ENCODE data around the gene ANKMY1. TPM values are rescaled to one million over a fixed set of nuclear protein-coding genes. Genes with fewer than 3 reads are reported as not detected.

Gene ANKMY1
- total and polyA plus RNA-seq, 2 of the 13 experiments (the other 11 are each of a cell fraction or from before 2014, with no cell fraction given) = 11.7 to 18.8 TPM

DNA sequence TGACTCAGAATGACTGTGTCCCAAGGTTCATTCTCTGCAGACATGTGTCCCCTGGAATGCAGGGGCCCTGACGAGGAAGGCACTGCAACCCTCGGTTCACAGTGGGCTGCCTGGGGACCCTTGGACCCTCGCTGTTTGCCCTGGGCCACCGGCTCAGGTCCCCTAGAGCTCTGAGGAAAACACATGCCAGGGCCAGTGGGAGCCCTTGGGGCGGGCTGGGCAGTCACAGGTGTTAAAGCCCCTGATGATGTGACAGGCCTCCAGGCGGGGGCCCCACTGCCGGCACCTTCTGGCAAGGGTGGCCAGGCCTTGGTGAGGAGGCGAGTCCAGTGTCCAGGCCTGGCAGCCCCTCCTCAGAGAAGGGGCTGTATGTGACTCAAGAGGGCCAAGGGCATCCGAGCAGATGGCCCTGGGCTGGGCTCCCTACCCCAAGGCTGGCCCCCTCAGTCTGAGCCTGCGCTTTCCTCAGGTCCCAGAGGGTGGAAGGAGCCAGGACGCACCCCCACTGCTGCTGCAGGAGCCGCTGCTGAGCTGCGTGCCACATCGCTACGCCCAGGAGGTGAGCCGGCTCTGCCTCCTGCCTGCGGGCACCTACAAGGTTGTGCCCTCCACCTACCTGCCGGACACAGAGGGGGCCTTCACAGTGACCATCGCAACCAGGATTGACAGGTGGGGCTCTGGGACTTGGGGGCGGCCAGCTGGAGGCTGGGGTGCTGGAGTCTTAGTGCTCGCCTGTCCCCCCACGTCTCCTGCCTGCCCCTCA, 39.8 kb upstream of the ANKMY1 start (continued):
- TF ChIP-seq ZNF124 (CRISPR knock-in tag; IDR thresholded peaks at IDR 0.05) = peak; percentile 56; the same call in 1 of the 2 replicates
- peak; percentile 26; the same call in 1 of the 2 replicates for TF ChIP-seq ZNF441 (CRISPR knock-in tag; IDR thresholded peaks at IDR 0.05; ENCODE audit: borderline replicate concordance)
- TF ChIP-seq ZNF772 (CRISPR knock-in tag; IDR thresholded peaks at IDR 0.05) = peak; percentile 56; the same call in 1 of the 2 replicates
- TF ChIP-seq YEATS4 (CRISPR knock-in tag; IDR thresholded peaks at IDR 0.05; ENCODE audit: borderline replicate concordance) = 0 out of 2 replicates have a peak, but pooled peaks have one; percentile 54
- TF ChIP-seq RBM39 (IDR thresholded peaks at IDR 0.05; ENCODE audit: low read depth, low read length, poor library complexity, severe bottlenecking) = no peak
- TF ChIP-seq FOXA1 (IDR thresholded peaks at IDR 0.05) = no peak
- no peak for TF ChIP-seq FOXA1 (CRISPR knock-in tag; IDR thresholded peaks at IDR 0.05)
- no peak for TF ChIP-seq BRCA1 (CRISPR knock-in tag; IDR thresholded peaks at IDR 0.05)
- TF ChIP-seq SP5 (CRISPR knock-in tag; IDR thresholded peaks at IDR 0.05; ENCODE audit: borderline replicate concordance, low read depth) = no peak
- TF ChIP-seq SATB2 (CRISPR knock-in tag; IDR thresholded peaks at IDR 0.05) = no peak
- peak; percentile 84; the same call in 1 of the 2 replicates for TF ChIP-seq ZNF33B (CRISPR knock-in tag; IDR thresholded peaks at IDR 0.05)
- peak; percentile 30; the same call in 1 of the 2 replicates for TF ChIP-seq FOXJ3 (CRISPR knock-in tag; IDR thresholded peaks at IDR 0.05; ENCODE audit: borderline replicate concordance)
- TF ChIP-seq, protein P1, sequence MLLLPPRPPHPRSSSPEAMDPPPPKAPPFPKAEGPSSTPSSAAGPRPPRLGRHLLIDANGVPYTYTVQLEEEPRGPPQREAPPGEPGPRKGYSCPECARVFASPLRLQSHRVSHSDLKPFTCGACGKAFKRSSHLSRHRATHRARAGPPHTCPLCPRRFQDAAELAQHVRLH (CRISPR knock-in tag; IDR thresholded peaks at IDR 0.05; ENCODE audit: borderline replicate concordance, low read depth) = peak; percentile 53; the same call in 1 of the 2 replicates
- TF ChIP-seq KDM5A (IDR thresholded peaks at IDR 0.05; ENCODE audit: borderline replicate concordance, low read length) = no peak
- no peak; the same call in 1 of the 2 replicates for TF ChIP-seq NR2F6 (IDR thresholded peaks at IDR 0.05)
- no peak for TF ChIP-seq NR2F6 (CRISPR knock-in tag; IDR thresholded peaks at IDR 0.05)
- 0 out of 2 replicates have a peak, but pooled peaks have one; percentile 48 for TF ChIP-seq ZNF274 (CRISPR knock-in tag; IDR thresholded peaks at IDR 0.05)
- peak; percentile 96 for TF ChIP-seq ZBTB7B (CRISPR knock-in tag; IDR thresholded peaks at IDR 0.05)
- TF ChIP-seq HNRNPUL1 (IDR thresholded peaks at IDR 0.05; ENCODE audit: low read depth, low read length) = no peak
- peak; percentile 58; the same call in 1 of the 2 replicates for TF ChIP-seq RFXAP (CRISPR knock-in tag; IDR thresholded peaks at IDR 0.05; ENCODE audit: borderline replicate concordance)
- TF ChIP-seq, protein P2, sequence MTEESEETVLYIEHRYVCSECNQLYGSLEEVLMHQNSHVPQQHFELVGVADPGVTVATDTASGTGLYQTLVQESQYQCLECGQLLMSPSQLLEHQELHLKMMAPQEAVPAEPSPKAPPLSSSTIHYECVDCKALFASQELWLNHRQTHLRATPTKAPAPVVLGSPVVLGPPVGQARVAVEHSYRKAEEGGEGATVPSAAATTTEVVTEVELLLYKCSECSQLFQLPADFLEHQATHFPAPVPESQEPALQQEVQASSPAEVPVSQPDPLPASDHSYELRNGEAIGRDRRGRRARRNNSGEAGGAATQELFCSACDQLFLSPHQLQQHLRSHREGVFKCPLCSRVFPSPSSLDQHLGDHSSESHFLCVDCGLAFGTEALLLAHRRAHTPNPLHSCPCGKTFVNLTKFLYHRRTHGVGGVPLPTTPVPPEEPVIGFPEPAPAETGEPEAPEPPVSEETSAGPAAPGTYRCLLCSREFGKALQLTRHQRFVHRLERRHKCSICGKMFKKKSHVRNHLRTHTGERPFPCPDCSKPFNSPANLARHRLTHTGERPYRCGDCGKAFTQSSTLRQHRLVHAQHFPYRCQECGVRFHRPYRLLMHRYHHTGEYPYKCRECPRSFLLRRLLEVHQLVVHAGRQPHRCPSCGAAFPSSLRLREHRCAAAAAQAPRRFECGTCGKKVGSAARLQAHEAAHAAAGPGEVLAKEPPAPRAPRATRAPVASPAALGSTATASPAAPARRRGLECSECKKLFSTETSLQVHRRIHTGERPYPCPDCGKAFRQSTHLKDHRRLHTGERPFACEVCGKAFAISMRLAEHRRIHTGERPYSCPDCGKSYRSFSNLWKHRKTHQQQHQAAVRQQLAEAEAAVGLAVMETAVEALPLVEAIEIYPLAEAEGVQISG (CRISPR knock-in tag; IDR thresholded peaks at IDR 0.05) = peak; percentile 58; the same call in 1 of the 2 replicates
- no peak for TF ChIP-seq KLF13 (CRISPR knock-in tag; IDR thresholded peaks at IDR 0.05)
- no peak for TF ChIP-seq MTA3 (CRISPR knock-in tag; IDR thresholded peaks at IDR 0.05)
- TF ChIP-seq HOXA7 (CRISPR knock-in tag; IDR thresholded peaks at IDR 0.05) = no peak
- peak; percentile 84 for TF ChIP-seq ASH2L (IDR thresholded peaks at IDR 0.05; ENCODE audit: insufficient read length, low read depth, low read length)
- no peak for TF ChIP-seq NFIC (IDR thresholded peaks at IDR 0.05; ENCODE audit: low read length)
- TF ChIP-seq TBX2 (CRISPR knock-in tag; IDR thresholded peaks at IDR 0.05; ENCODE audit: borderline replicate concordance) = 0 out of 2 replicates have a peak, but pooled peaks have one; percentile 30
- no peak for TF ChIP-seq ERF (CRISPR knock-in tag; IDR thresholded peaks at IDR 0.05)
- peak; percentile 94 for TF ChIP-seq HNF4A (CRISPR knock-in tag; IDR thresholded peaks at IDR 0.05)
- 0 out of 2 replicates have a peak, but pooled peaks have one; percentile 52 for TF ChIP-seq ARNTL (CRISPR knock-in tag; IDR thresholded peaks at IDR 0.05)
- TF ChIP-seq YEATS2 (CRISPR knock-in tag; IDR thresholded peaks at IDR 0.05; ENCODE audit: borderline replicate concordance) = no peak

Measured in HepG2 (cell line).